Right atrium auricular region (tissue), 2 donors: Measurements from ENCODE around the gene RHOG. TPM values are rescaled to one million over a fixed set of nuclear protein-coding genes. Genes with fewer than 3 reads are reported as not detected.

ENCODE experiments used
- DNase-seq: peaks from one replicate; pipeline ENCODE4 v3.0.0-alpha.2; 2019; ENCODE audit warnings: low spot score
- H3K27ac ChIP-seq, 2 donors: fragments of 200-600 bp; sonication (generic); 1 replicate in 1 of 2; 2 replicates in 1 of 2; pipeline ENCODE4 v1.5.1; 2016 to 2019
- H3K27me3 ChIP-seq, 2 donors: fragments of 200-600 bp; sonication (generic); one replicate each; pipeline versions ENCODE4 v1.5.1 to v1.6.0; 2017 to 2019
- H3K36me3 ChIP-seq: fragments of 200-600 bp; sonication (generic); one replicate; pipeline ENCODE4 v1.5.1; 2016
- H3K4me1 ChIP-seq, 2 donors: fragments of 200-600 bp; sonication (generic); one replicate each; pipeline versions ENCODE4 v1.5.1 to v1.6.0; 2017 to 2019
- H3K4me3 ChIP-seq, 2 donors: fragments of 200-600 bp; sonication (generic); 1 replicate in 1 of 2; 2 replicates in 1 of 2; pipeline ENCODE4 v1.5.1; 2017 to 2019; ENCODE audit warnings: mild to moderate bottlenecking in 1 of 2, moderate library complexity in 1 of 2
- H3K9me3 ChIP-seq, 2 donors: fragments of 200-600 bp; sonication (generic); one replicate each; pipeline ENCODE4 v1.5.1; 2019
- CTCF ChIP-seq, 2 donors: fragments of 200-600 bp; sonication (generic); IDR thresholded peaks; one replicate each; pipeline ENCODE4 v1.5.1; 2019; ENCODE audit warnings: antibody characterized with exemption in 2 of 2
- total RNA-seq, 2 donors: library from RNA; depleted of rRNA; stranded (reverse); fragments of >200 nt; gene quantifications; one replicate each; pipeline ENCODE4 v1.1.0, GENCODE V29; 2016

Gene RHOG
- total RNA-seq, 2 donors from 2014 or later, result 20.1 to 48.9 TPM

- H3K4me1 ChIP-seq, result peaks cover 0 to 20% of the 10 kb centered on the region in 2 donors
- DNase-seq, result no peak
- no peak for TF ChIP-seq CTCF (IDR thresholded peaks at IDR 0.05)
- no peak overlapping the region for H3K4me3 ChIP-seq
- peak overlapping the region in 1 of 2 donors; percentile 42 for H3K27ac ChIP-seq
- H3K9me3 ChIP-seq, result no peaks in the 10 kb centered on the region
- no peaks in the 10 kb centered on the region for H3K27me3 ChIP-seq
- H3K36me3 ChIP-seq, result no peaks in the 10 kb centered on the region
These were observed 40.0 kb upstream of the RHOG start for GRCh38 chr11:3880724-3881123.

- peaks cover 0 to 20% of the 10 kb centered on the region in 2 donors for H3K4me1 ChIP-seq
- H3K9me3 ChIP-seq, result no peaks in the 10 kb centered on the region
- no peaks in the 10 kb centered on the region for H3K36me3 ChIP-seq
- no peak overlapping the region for H3K4me3 ChIP-seq
- DNase-seq, result no peak
- H3K27ac ChIP-seq, result peak overlapping the region in 1 of 2 donors; percentile 42
- H3K27me3 ChIP-seq, result no peaks in the 10 kb centered on the region
- no peak for TF ChIP-seq CTCF (IDR thresholded peaks at IDR 0.05)
These were observed 39.3 kb upstream of the RHOG start for GRCh38 chr11:3879967-3880542.

- H3K4me3 ChIP-seq, result no peak overlapping the region
- no peaks in the 10 kb centered on the region for H3K27me3 ChIP-seq
- H3K36me3 ChIP-seq, result no peaks in the 10 kb centered on the region
- TF ChIP-seq CTCF (IDR thresholded peaks at IDR 0.05), result no peak
- DNase-seq, result no peak
- H3K9me3 ChIP-seq, result no peaks in the 10 kb centered on the region
- peaks cover 0 to 20% of the 10 kb centered on the region in 2 donors for H3K4me1 ChIP-seq
- H3K27ac ChIP-seq, result no peak overlapping the region
These were observed 38.6 kb upstream of the RHOG start for GRCh38 chr11:3879216-3879966.

GRCh38 chr11:3878258-3878584 lies 37.5 kb upstream of the RHOG start:
- H3K27me3 ChIP-seq, result no peaks in the 10 kb centered on the region
- H3K36me3 ChIP-seq, result no peaks in the 10 kb centered on the region
- no peak for TF ChIP-seq CTCF (IDR thresholded peaks at IDR 0.05)
- H3K9me3 ChIP-seq, result no peaks in the 10 kb centered on the region
- no peak overlapping the region for H3K4me3 ChIP-seq
- DNase-seq, result no peak
- no peak overlapping the region for H3K27ac ChIP-seq
- H3K4me1 ChIP-seq, result peaks cover 0 to 20% of the 10 kb centered on the region in 2 donors

- H3K4me3 ChIP-seq, result no peak overlapping the region
- no peaks in the 10 kb centered on the region for H3K36me3 ChIP-seq
- no peak for TF ChIP-seq CTCF (IDR thresholded peaks at IDR 0.05)
- no peaks in the 10 kb centered on the region for H3K27me3 ChIP-seq
- H3K27ac ChIP-seq, result no peak overlapping the region
- H3K4me1 ChIP-seq, result peaks cover 0 to 20% of the 10 kb centered on the region in 2 donors
- DNase-seq, result no peak
- no peaks in the 10 kb centered on the region for H3K9me3 ChIP-seq
These were observed 36.9 kb upstream of the RHOG start for GRCh38 chr11:3877364-3878257.
